H1 (cell line): ENCODE results near the gene BMERB1. TPM values are rescaled to one million over a fixed set of nuclear protein-coding genes. Genes with fewer than 3 reads are reported as not detected.

Experiments
- CTCF ChIA-PET: fragments of 300-600 bp; sonication (Branson Sonifier 250); formaldehyde crosslinking; loops from one replicate; lab custom pipeline; 2021; ENCODE audit not compliant: partially characterized antibody; lab: Charles Lee
- POLR2A ChIA-PET: fragments of 300-600 bp; sonication (Branson Sonifier 250); formaldehyde crosslinking; loops from one replicate; lab custom pipeline; 2021; ENCODE audit warnings: inconsistent platforms; ENCODE audit not compliant: partially characterized antibody; lab: Charles Lee
- DNase-seq, 2 experiments: peaks; one replicate each; pipeline versions ENCODE4 v3.0.0 to v3.0.0-alpha.2; 2010 to 2022; ENCODE audit warnings: low spot score in 2 of 2, low read depth in 1 of 2, mixed read lengths in 1 of 2
- FAIRE-seq: peaks from 2 replicates; lab custom pipeline; 2011; peaks lifted over from hg19 to GRCh38; lab: Jason Lieb, UNC
- H2AFZ ChIP-seq: 2 replicates; pipeline ENCODE4 v1.8.1; 2012; ENCODE audit warnings: low read length, inconsistent platforms
- H2AK5ac ChIP-seq: 2 replicates; pipeline ENCODE4 v1.6.1; 2013; ENCODE audit warnings: low read depth, low read length
- H2BK120ac ChIP-seq: replicated peaks from 2 replicates; pipeline ENCODE3; 2013; ENCODE audit warnings: low read depth, low read length, inconsistent platforms
- H2BK12ac ChIP-seq: 2 replicates; pipeline ENCODE4 v1.6.1; 2013; ENCODE audit warnings: low read depth, low read length
- H2BK15ac ChIP-seq: 2 replicates; pipeline ENCODE4 v1.6.1; 2013; ENCODE audit warnings: low read length
- H2BK20ac ChIP-seq: 2 replicates; pipeline ENCODE4 v1.6.1; 2013; ENCODE audit warnings: low read length
- H2BK5ac ChIP-seq: 2 replicates; pipeline ENCODE4 v1.6.1; 2013; ENCODE audit warnings: low read depth, low read length
- H3K14ac ChIP-seq: 2 replicates; pipeline ENCODE4 v1.6.1; 2013; ENCODE audit warnings: inconsistent platforms; ENCODE audit not compliant: insufficient read length
- H3K18ac ChIP-seq: 2 replicates; pipeline ENCODE4 v1.6.1; 2013; ENCODE audit warnings: low read length; ENCODE audit errors: extremely low read depth
- H3K23ac ChIP-seq: 2 replicates; pipeline ENCODE4 v1.6.1; 2013; ENCODE audit warnings: inconsistent platforms; ENCODE audit not compliant: insufficient read length
- H3K23me2 ChIP-seq: 2 replicates; pipeline ENCODE4 v1.6.1; 2013; ENCODE audit warnings: low read depth, low read length
- H3K27ac ChIP-seq: 2 replicates; pipeline ENCODE4 v1.6.1; 2011; ENCODE audit warnings: low read depth, low read length, inconsistent platforms
- H3K27me3 ChIP-seq, 4 experiments: replicated peaks in 1 of 4; 1 replicate in 1 of 4; 2 replicates in 3 of 4; pipeline versions ENCODE4 v1.6.1 to v1.8.1; 2011 to 2013; ENCODE audit warnings: low read length in 3 of 4, mild to moderate bottlenecking in 3 of 4, inconsistent platforms in 2 of 4, mixed read lengths in 2 of 4, moderate library complexity in 1 of 4; ENCODE audit not compliant: control insufficient read depth in 3 of 4, insufficient read depth in 3 of 4; ENCODE audit errors: extremely low read depth in 1 of 4
- H3K36me3 ChIP-seq, 4 experiments: 2 replicates each; pipeline versions ENCODE4 v1.6.1 to v1.8.1; 2011 to 2013; ENCODE audit warnings: mild to moderate bottlenecking in 4 of 4, low read length in 3 of 4, moderate library complexity in 2 of 4, control low read depth in 1 of 4, inconsistent platforms in 1 of 4; ENCODE audit not compliant: insufficient read depth in 4 of 4, control insufficient read depth in 2 of 4
- H3K4ac ChIP-seq: replicated peaks from 2 replicates; pipeline ENCODE3; 2013; ENCODE audit warnings: low read length, low read depth, mixed read lengths, inconsistent platforms; ENCODE audit not compliant: insufficient read length
- H3K4me1 ChIP-seq, 4 experiments: replicated peaks in 1 of 4; 1 replicate in 1 of 4; 2 replicates in 3 of 4; pipeline versions ENCODE4 v1.6.1 to v1.8.1; 2011 to 2013; ENCODE audit warnings: low read length in 3 of 4, inconsistent platforms in 2 of 4, mixed read lengths in 1 of 4; ENCODE audit not compliant: insufficient read depth in 4 of 4, control insufficient read depth in 3 of 4
- H3K4me2 ChIP-seq, 2 experiments: 2 replicates each; pipeline versions ENCODE4 v1.6.1 to v1.8.1; 2011 to 2013; ENCODE audit warnings: low read depth in 2 of 2, low read length in 2 of 2, control low read depth in 1 of 2, inconsistent platforms in 1 of 2, mild to moderate bottlenecking in 1 of 2; ENCODE audit not compliant: insufficient read depth in 1 of 2
- H3K4me3 ChIP-seq, 4 experiments: fragments of 200-600, 300-600 bp in 1 of 4; sonication (generic), shearing (Covaris generic), sonication (Bioruptor Twin) in 1 of 4; 2 replicates each; pipeline versions ENCODE4 v1.5.1 to v1.8.1; 2011 to 2016; ENCODE audit warnings: low read length in 4 of 4, low read depth in 3 of 4, control low read depth in 2 of 4, inconsistent platforms in 2 of 4, mild to moderate bottlenecking in 2 of 4, mixed read lengths in 1 of 4, moderate library complexity in 1 of 4; ENCODE audit not compliant: insufficient read depth in 2 of 4; ENCODE audit errors: extremely low read depth in 1 of 4
- H3K56ac ChIP-seq: replicated peaks from 2 replicates; pipeline ENCODE3; 2013; ENCODE audit warnings: low read depth, mild to moderate bottlenecking, mixed read lengths, low read length, inconsistent platforms; ENCODE audit not compliant: insufficient read length
- H3K79me1 ChIP-seq: 2 replicates; pipeline ENCODE4 v1.6.1; 2013; ENCODE audit warnings: low read depth, low read length, control low read depth
- H3K79me2 ChIP-seq, 2 experiments: 2 replicates each; pipeline versions ENCODE4 v1.6.1 to v1.8.1; 2012 to 2013; ENCODE audit warnings: low read length in 2 of 2, mild to moderate bottlenecking in 2 of 2, inconsistent platforms in 1 of 2; ENCODE audit not compliant: insufficient read depth in 2 of 2, control insufficient read depth in 1 of 2
- H3K9ac ChIP-seq, 4 experiments: replicated peaks in 1 of 4; 1 replicate in 1 of 4; 2 replicates in 3 of 4; pipeline versions ENCODE4 v1.6.1 to v1.8.1; 2011 to 2013; ENCODE audit warnings: low read depth in 3 of 4, low read length in 3 of 4, control low read depth in 2 of 4, mild to moderate bottlenecking in 2 of 4, moderate library complexity in 2 of 4, inconsistent platforms in 1 of 4; ENCODE audit errors: extremely low read depth in 1 of 4
- H3K9me3 ChIP-seq, 2 experiments: 2 replicates each; pipeline versions ENCODE4 v1.6.1 to v1.8.1; 2012 to 2013; ENCODE audit warnings: mild to moderate bottlenecking in 2 of 2, moderate library complexity in 2 of 2, control low read depth in 1 of 2, inconsistent platforms in 1 of 2, low read depth in 1 of 2, low read length in 1 of 2, mixed read lengths in 1 of 2; ENCODE audit not compliant: insufficient read depth in 2 of 2
- H4K20me1 ChIP-seq, 2 experiments: replicated peaks in 1 of 2; 2 replicates each; pipeline versions ENCODE3 to v1.8.1; 2011 to 2013; ENCODE audit warnings: inconsistent platforms in 2 of 2, low read length in 2 of 2, mild to moderate bottlenecking in 1 of 2; ENCODE audit not compliant: insufficient read depth in 2 of 2, control insufficient read depth in 1 of 2
- H4K5ac ChIP-seq: 2 replicates; pipeline ENCODE4 v1.6.1; 2013; ENCODE audit warnings: low read length, low read depth, mixed read lengths, inconsistent platforms; ENCODE audit not compliant: insufficient read length
- H4K8ac ChIP-seq: 2 replicates; pipeline ENCODE4 v1.8.0; 2013; ENCODE audit warnings: mild to moderate bottlenecking, moderate library complexity, low read length, inconsistent platforms; ENCODE audit not compliant: insufficient read depth; ENCODE audit errors: extremely low read depth
- H4K91ac ChIP-seq: replicated peaks from 2 replicates; pipeline ENCODE3; 2013; ENCODE audit warnings: low read length, mixed read lengths, inconsistent platforms; ENCODE audit not compliant: insufficient read length
- BCL11A ChIP-seq, 2 experiments: IDR thresholded peaks; one replicate each; pipeline ENCODE4 v1.6.1; 2011; ENCODE audit warnings: low read depth in 2 of 2, low read length in 2 of 2, mild to moderate bottlenecking in 2 of 2
- CBX8 ChIP-seq: fragments of 300-800, 300-1000 bp; sonication (generic); IDR thresholded peaks from 2 replicates; pipeline ENCODE4 v1.7.1; 2016; ENCODE audit warnings: low read depth, low read length, borderline replicate concordance
- CTBP2 ChIP-seq: IDR thresholded peaks from 2 replicates; pipeline ENCODE4 v1.7.0; 2011; ENCODE audit warnings: borderline replicate concordance, mild to moderate bottlenecking, moderate library complexity, mixed read lengths, low read length; ENCODE audit not compliant: insufficient read depth, insufficient read length
- JUN ChIP-seq: IDR thresholded peaks from 2 replicates; pipeline ENCODE4 v1.6.1; 2011; ENCODE audit warnings: low read depth, mild to moderate bottlenecking, improper control_type of control experiment, low read length
- MAFK ChIP-seq: IDR thresholded peaks from 2 replicates; pipeline ENCODE4 v1.6.1; 2012; ENCODE audit warnings: low read depth, mild to moderate bottlenecking, improper control_type of control experiment, low read length
- POLR2AphosphoS5 ChIP-seq: IDR thresholded peaks from 2 replicates; pipeline ENCODE4 v1.6.1; 2011; ENCODE audit warnings: low read depth, low read length
- RBBP5 ChIP-seq: IDR thresholded peaks from 2 replicates; pipeline ENCODE4 v1.7.1; 2012; ENCODE audit warnings: low read depth, mild to moderate bottlenecking, inconsistent platforms, low read length, moderate library complexity, borderline replicate concordance
- RNF2 ChIP-seq: fragments of 200-900, 300-1000 bp; sonication (generic); IDR thresholded peaks from 2 replicates; pipeline ENCODE4 v1.7.1; 2016; ENCODE audit warnings: borderline replicate concordance, low read depth, mild to moderate bottlenecking, antibody characterized with exemption, low read length; ENCODE audit not compliant: poor library complexity, severe bottlenecking; ENCODE audit errors: missing control alignments
- SAP30 ChIP-seq: fragments of 300-600 bp; sonication (generic); IDR thresholded peaks from 2 replicates; pipeline ENCODE4 v1.7.1; 2012; ENCODE audit warnings: low read length, moderate library complexity, mild to moderate bottlenecking, inconsistent platforms; ENCODE audit not compliant: insufficient read depth, insufficient replicate concordance
- SUZ12 ChIP-seq: fragments of 200-600 bp; sonication (generic); IDR thresholded peaks from 2 replicates; pipeline ENCODE4 v1.6.1; 2012; ENCODE audit warnings: mild to moderate bottlenecking, inconsistent platforms, low read length, moderate library complexity, mixed read lengths
- TBP ChIP-seq: IDR thresholded peaks from 2 replicates; pipeline ENCODE4 v1.6.1; 2011; ENCODE audit warnings: low read depth, low read length, improper control_type of control experiment
- WGBS, 2 experiments: shearing (Covaris generic) in 1 of 2; methylation state at CpG; one replicate each; pipeline versions ENCODE4 v1.1.6 to v1.1.7; 2013 to 2015; ENCODE audit warnings: low lambda C conversion rate in 2 of 2, mixed read lengths in 2 of 2, inconsistent platforms in 1 of 2, low coverage in 1 of 2, missing lambda C conversion rate in 1 of 2; ENCODE audit not compliant: insufficient replicate concordance in 2 of 2, insufficient coverage in 1 of 2, insufficient read length in 1 of 2; ENCODE audit errors: extremely low coverage in 1 of 2, missing lambda C conversion rate in 1 of 2; 5-methylcytosine and 5-hydroxymethylcytosine counted together
- polyA plus RNA-seq, 7 experiments: library from polyadenylated mRNA; depleted of rRNA in 3 of 7; stranded (reverse) in 5 of 7; unstranded in 2 of 7; fragments of >200 nt in 5 of 7; fragments of 200-250 nt in 2 of 7; gene quantifications; 1 replicate in 5 of 7; 2 replicates in 1 of 7; 4 replicates in 1 of 7; pipeline versions ENCODE4 v1.2.1 to v1.2.3, GENCODE V29; 2011 to 2013; ENCODE audit warnings: missing spikeins in 2 of 7, mixed read lengths in 2 of 7
- total RNA-seq: library from RNA; stranded (reverse); fragmentation: NEBNext Ultra II Directional; extraction: Animal tissue kit (Norgen Biotek cat#: 25700); gene quantifications from 2 replicates; pipeline ENCODE4 v1.2.1, GENCODE V29; 2021
- TF ChIP-seq, protein P1 (sequence below): IDR thresholded peaks from 2 replicates; pipeline ENCODE4 v1.6.1; 2012; ENCODE audit warnings: inconsistent platforms

The BMERB1 gene
- total and polyA plus RNA-seq, 2 of the 8 experiments (the other 6 are each of a cell fraction or from before 2014, with no cell fraction given): 23.5 to 27.1 TPM

DNA sequence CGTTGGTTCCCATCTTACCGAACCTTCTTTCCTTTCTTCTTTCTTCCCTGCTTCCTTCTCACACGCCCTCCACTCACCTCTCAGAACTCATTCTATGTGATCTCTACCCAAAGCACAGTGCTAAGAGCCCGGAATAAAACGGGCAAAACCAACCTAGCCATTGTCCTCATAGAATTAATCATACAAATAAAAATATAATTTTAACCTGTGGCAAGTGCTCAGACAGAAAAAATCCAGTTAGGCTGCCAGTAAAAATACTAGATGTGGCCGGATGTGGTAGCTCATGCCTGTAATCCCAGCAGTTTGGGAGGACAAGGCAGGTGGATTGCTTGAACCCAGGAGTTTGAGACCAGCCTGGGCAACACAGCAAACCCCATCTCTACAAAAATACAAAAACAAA is 27.0 kb downstream of the BMERB1 start:
- WGBS, 2 experiments: 94% methylated on average over 6 of the region's 6 CpGs; no CpG with 5 or more reads in 1 of the 2 experiments
- no peak overlapping the region for H3K4me2 ChIP-seq
- H4K8ac ChIP-seq: no peak overlapping the region
- ChIA-PET POLR2A (no interaction called here), CTCF (interaction anchor here (0.8 to 1.5 kb wide), 2 partner anchors 10 to 15 kb away, joined by 3 to 4 read pairs; no protein-coding TSS in a partner anchor)
- H3K4me1 ChIP-seq: no peaks in the 10 kb centered on the region
- no peak overlapping the region for H2BK5ac ChIP-seq
- no peak overlapping the region for H4K5ac ChIP-seq
- no peaks in the 10 kb centered on the region for H3K27me3 ChIP-seq
- H3K56ac ChIP-seq: no peak overlapping the region
- H3K23ac ChIP-seq: no peak overlapping the region
- H3K9ac ChIP-seq: no peak overlapping the region
- H2BK12ac ChIP-seq: no peak overlapping the region
- no peak overlapping the region for H3K18ac ChIP-seq
- no peak overlapping the region for H3K14ac ChIP-seq
- H3K36me3 ChIP-seq: no peaks in the 10 kb centered on the region
- H4K20me1 ChIP-seq: no peaks in the 10 kb centered on the region
- no peak overlapping the region for H2BK20ac ChIP-seq
- FAIRE-seq (no peak), DNase-seq (no peak)
- H2AFZ ChIP-seq: no peak overlapping the region
- no peaks in the 10 kb centered on the region for H3K79me2 ChIP-seq
- no peak overlapping the region for H2BK120ac ChIP-seq
- TF ChIP-seq POLR2AphosphoS5: no peak
- TF ChIP-seq JUN: no peak
- TF ChIP-seq BCL11A (IDR thresholded peaks at IDR 0.05; ENCODE audit: low read depth in 2 of 2, low read length in 2 of 2): no peak
- TF ChIP-seq, protein P1, sequence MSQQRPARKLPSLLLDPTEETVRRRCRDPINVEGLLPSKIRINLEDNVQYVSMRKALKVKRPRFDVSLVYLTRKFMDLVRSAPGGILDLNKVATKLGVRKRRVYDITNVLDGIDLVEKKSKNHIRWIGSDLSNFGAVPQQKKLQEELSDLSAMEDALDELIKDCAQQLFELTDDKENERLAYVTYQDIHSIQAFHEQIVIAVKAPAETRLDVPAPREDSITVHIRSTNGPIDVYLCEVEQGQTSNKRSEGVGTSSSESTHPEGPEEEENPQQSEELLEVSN: no peak
- TF ChIP-seq SUZ12: no peak
- no peak for TF ChIP-seq RNF2
- TF ChIP-seq MAFK: no peak
- no peak for TF ChIP-seq CBX8
- TF ChIP-seq SAP30: no peak
- no peak for TF ChIP-seq CTBP2
- no peak for TF ChIP-seq TBP
- no peak for TF ChIP-seq RBBP5
- no peaks in the 10 kb centered on the region for H3K79me1 ChIP-seq
- H2AK5ac ChIP-seq: no peak overlapping the region
- no peak overlapping the region for H2BK15ac ChIP-seq
- H3K23me2 ChIP-seq: no peaks in the 10 kb centered on the region
- H3K4ac ChIP-seq: no peak overlapping the region
- H4K91ac ChIP-seq: no peak overlapping the region
- no peaks in the 10 kb centered on the region for H3K9me3 ChIP-seq
- H3K27ac ChIP-seq: no peak overlapping the region
- no peak overlapping the region for H3K4me3 ChIP-seq
